Activated naive CD8-positive, alpha-beta T cell treated with anti-CD3 and anti-CD28 coated beads, Interleukin-2, amount 10 ng/mL, durations not matched to agents 7 days and 5 days (primary cell): ENCODE measurements around the gene TMCC2. TPM values are rescaled to one million over a fixed set of nuclear protein-coding genes. Genes with fewer than 3 reads are reported as not detected.

ENCODE experiments used
- ATAC-seq: fragments of 150-1000 bp; cut with Tn5 transposase; one replicate; pipeline ENCODE4 v1.10.0; 2021; ENCODE audit warnings: low read depth, moderate library complexity
- POLR2A ChIA-PET: fragments of 350-600 bp; sonication (Branson Sonifier 250); formaldehyde crosslinking; loops from one replicate; lab custom pipeline; 2021; ENCODE audit warnings: antibody characterized with exemption; lab: Charles Lee
- DNase-seq: peaks from one replicate; pipeline ENCODE4 v3.0.0; 2021
- H3K27ac Mint-ChIP-seq: one replicate; pipeline ENCODE4 v1.8.0; 2022; ENCODE audit warnings: mild to moderate bottlenecking, mixed read lengths
- H3K27me3 Mint-ChIP-seq: one replicate; pipeline ENCODE4 v1.8.0; 2022; ENCODE audit warnings: mild to moderate bottlenecking, moderate library complexity, mixed read lengths
- H3K36me3 Mint-ChIP-seq: one replicate; pipeline ENCODE4 v1.8.0; 2021; ENCODE audit warnings: mild to moderate bottlenecking, mixed read lengths
- H3K4me1 Mint-ChIP-seq: one replicate; pipeline ENCODE4 v1.8.0; 2021; ENCODE audit warnings: mixed read lengths
- H3K4me3 Mint-ChIP-seq: one replicate; pipeline ENCODE4 v1.8.0; 2022; ENCODE audit warnings: mild to moderate bottlenecking, moderate library complexity, mixed read lengths
- H3K9me3 Mint-ChIP-seq: one replicate; pipeline ENCODE4 v1.8.0; 2021; ENCODE audit warnings: mixed read lengths
- total RNA-seq, 2 experiments: library from RNA; stranded (reverse); gene quantifications; one replicate each; pipeline ENCODE4 v1.2.3, GENCODE V29; 2021

Gene TMCC2
- total RNA-seq, 2 experiments from 2014 or later = 3.4 to 4.4 TPM

- POLR2A ChIA-PET = interaction anchor here (1.7 to 3.3 kb wide), 3 partner anchors 12 to 37 kb away, joined by 4 to 79 read pairs (median 8); no protein-coding TSS in a partner anchor
- H3K4me1 Mint-ChIP-seq = peaks cover 55% of the 10 kb centered on the region
- H3K27ac Mint-ChIP-seq = peak overlapping the region; percentile 83
- H3K36me3 Mint-ChIP-seq = peaks cover 7% of the 10 kb centered on the region
- peak overlapping the region; percentile 5 for H3K4me3 Mint-ChIP-seq
- H3K27me3 Mint-ChIP-seq = no peaks in the 10 kb centered on the region
- H3K9me3 Mint-ChIP-seq = no peaks in the 10 kb centered on the region
- ATAC-seq (no peak), DNase-seq (no peak)
These were observed 87.4 kb downstream of the TMCC2 start for GRCh38 chr1:205315008-205315618.

DNA sequence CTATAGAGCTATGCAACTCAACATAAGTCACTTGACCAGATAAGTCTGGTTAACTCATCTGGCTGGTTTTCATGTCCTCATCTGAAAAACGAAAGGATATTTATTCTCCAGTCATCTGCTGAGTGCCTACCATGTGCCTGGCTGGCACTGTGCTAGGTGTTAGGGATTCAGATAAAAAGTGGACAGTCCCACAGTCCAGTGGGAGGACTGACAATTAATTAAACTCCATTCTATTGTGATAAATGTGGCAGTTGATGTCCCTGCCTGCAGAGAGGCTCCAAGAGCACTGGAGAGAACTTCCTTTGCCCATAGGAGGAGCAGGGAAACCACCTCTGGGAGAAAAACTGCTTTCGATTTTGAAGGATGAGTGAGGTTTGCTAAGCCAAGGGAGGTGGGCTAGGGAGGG is 88.4 kb downstream of the TMCC2 start:
- DNase-seq (no peak), ATAC-seq (no peak)
- H3K27ac Mint-ChIP-seq = peak overlapping the region; percentile 11
- POLR2A ChIA-PET = interaction anchor here (2.0 to 3.3 kb wide), 2 partner anchors 29 to 38 kb away, joined by 4 to 79 read pairs; no protein-coding TSS in a partner anchor
- no peaks in the 10 kb centered on the region for H3K27me3 Mint-ChIP-seq
- H3K36me3 Mint-ChIP-seq = no peaks in the 10 kb centered on the region
- peak overlapping the region; percentile 46 for H3K4me3 Mint-ChIP-seq
- peaks cover 61% of the 10 kb centered on the region for H3K4me1 Mint-ChIP-seq
- H3K9me3 Mint-ChIP-seq = no peaks in the 10 kb centered on the region

GRCh38 chr1:205317311-205317917 is 89.7 kb downstream of the TMCC2 start:
- H3K36me3 Mint-ChIP-seq = no peaks in the 10 kb centered on the region
- DNase-seq (no peak), ATAC-seq (no peak)
- H3K4me3 Mint-ChIP-seq = peak overlapping the region; percentile 7
- H3K4me1 Mint-ChIP-seq = peaks cover 63% of the 10 kb centered on the region
- peaks cover 6% of the 10 kb centered on the region for H3K27me3 Mint-ChIP-seq
- POLR2A ChIA-PET = interaction anchor here (1.1 to 9.4 kb wide), 2 partner anchors 14 to 31 kb away, joined by 3 to 170 read pairs; no protein-coding TSS in a partner anchor
- no peaks in the 10 kb centered on the region for H3K9me3 Mint-ChIP-seq
- H3K27ac Mint-ChIP-seq = peak overlapping the region; percentile 52

- Mint-ChIP-seq H3K4me3 (peak overlapping the region; percentile 50), H3K4me1 (peaks cover 55% of the 10 kb centered on the region), H3K27ac (peak overlapping the region; percentile 65), H3K36me3 (no peaks in the 10 kb centered on the region), H3K9me3 (no peaks in the 10 kb centered on the region), H3K27me3 (peaks cover 10% of the 10 kb centered on the region)
- DNase-seq (no peak), ATAC-seq (no peak)
- POLR2A ChIA-PET = interaction anchor here (1.6 to 9.4 kb wide), 3 partner anchors 32 to 45 kb away, joined by 6 to 170 read pairs (median 12); no protein-coding TSS in a partner anchor
These were observed 90.7 kb downstream of the TMCC2 start for GRCh38 chr1:205318231-205318991.

GRCh38 chr1:205319081-205320018 is 91.6 kb downstream of the TMCC2 start:
- no peaks in the 10 kb centered on the region for H3K36me3 Mint-ChIP-seq
- peak overlapping the region; percentile 87 for H3K4me3 Mint-ChIP-seq
- H3K4me1 Mint-ChIP-seq = peaks cover 50% of the 10 kb centered on the region
- POLR2A ChIA-PET = interaction anchor here (1.6 to 9.4 kb wide), 3 partner anchors 33 to 46 kb away, joined by 6 to 170 read pairs (median 12); no protein-coding TSS in a partner anchor
- ATAC-seq = peak; percentile 29
- H3K27me3 Mint-ChIP-seq = peaks cover 17% of the 10 kb centered on the region
- H3K27ac Mint-ChIP-seq = peak overlapping the region; percentile 77
- peak; percentile 43 for DNase-seq
- no peaks in the 10 kb centered on the region for H3K9me3 Mint-ChIP-seq

DNA sequence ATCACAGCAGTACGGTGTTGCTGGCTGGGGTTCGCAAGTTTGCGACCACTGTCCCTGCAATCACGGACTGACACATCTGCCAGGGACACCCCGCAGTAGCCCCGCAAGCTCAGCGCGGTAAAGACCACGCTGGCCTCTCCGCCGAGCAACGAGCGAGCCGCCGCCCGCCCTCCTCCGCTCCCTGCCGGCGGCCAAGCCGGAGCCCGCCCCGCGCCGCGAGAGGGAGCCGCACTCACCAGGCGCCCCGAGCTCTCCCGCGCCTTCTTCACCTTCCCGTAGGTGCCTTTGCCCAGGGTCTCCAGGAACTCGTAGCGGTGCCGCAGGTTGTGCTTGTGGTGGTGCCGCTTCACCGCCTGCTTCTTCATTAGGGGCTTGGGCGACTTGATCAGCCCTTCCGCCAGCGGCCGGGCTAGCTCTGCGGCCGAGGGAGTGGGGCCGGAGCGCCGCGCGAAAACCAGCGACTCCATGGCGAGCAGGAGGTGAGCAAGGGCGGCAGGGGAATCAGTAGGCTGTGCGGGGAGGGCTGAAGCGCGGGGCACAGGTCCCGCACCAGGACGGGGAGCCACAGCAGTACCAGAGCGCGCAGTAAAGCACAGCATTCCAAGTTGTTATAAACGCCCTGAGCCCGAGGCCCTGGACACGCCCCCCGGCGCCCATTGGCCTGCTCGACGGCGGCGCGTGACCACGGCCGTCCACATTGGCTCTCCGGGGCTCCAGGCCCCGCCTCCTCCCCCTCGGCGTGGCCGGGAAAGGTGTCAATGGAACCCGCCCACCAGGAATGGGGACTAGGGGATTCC is 93.6 kb downstream of the TMCC2 start, which contains the start of gene NUAK2:
TSS of gene NUAK2 (minus strand) at position 584 of the 797 bp plus-strand sequence. CDS start at position 467, 117 bp downstream.
- POLR2A ChIA-PET = interaction anchor here (0.8 to 9.4 kb wide), 4 partner anchors 35 to 47 kb away, joined by 3 to 170 read pairs (median 16); no protein-coding TSS in a partner anchor
- Mint-ChIP-seq H3K27ac (peak within 1 kb of the TSS; percentile 77), H3K9me3 (no peaks in the 10 kb centered on the region), H3K36me3 (no peaks in the 10 kb centered on the region), H3K27me3 (peaks cover 24% of the 10 kb centered on the region), H3K4me3 (peak within 1 kb of the TSS; percentile 87), H3K4me1 (peaks cover 40% of the 10 kb centered on the region)
- DNase-seq (peak; percentile 82), ATAC-seq (peak; percentile 79)

DNA sequence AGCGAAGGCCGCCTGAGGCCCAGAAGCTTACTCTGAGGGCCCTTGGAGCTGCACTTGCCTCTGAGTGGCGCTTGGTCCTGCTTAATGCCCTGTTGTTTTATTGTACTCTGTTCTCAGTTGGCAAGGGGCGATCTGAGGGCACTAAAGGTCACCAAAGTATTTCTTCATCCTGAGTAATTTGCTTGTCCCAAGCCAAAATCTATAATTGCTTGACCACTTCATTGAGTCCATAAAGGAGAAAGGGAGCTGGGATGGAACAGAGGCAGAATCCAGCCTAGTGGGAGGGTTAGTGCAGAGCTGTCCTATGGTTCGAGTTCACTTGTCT is 94.2 kb downstream of the TMCC2 start:
- DNase-seq = no peak
- no peak overlapping the region for H3K27ac Mint-ChIP-seq
- peak overlapping the region; percentile 87 for H3K4me3 Mint-ChIP-seq
- no peaks in the 10 kb centered on the region for H3K9me3 Mint-ChIP-seq
- ATAC-seq = peak; percentile 34
- peaks cover 28% of the 10 kb centered on the region for H3K27me3 Mint-ChIP-seq
- peaks cover 35% of the 10 kb centered on the region for H3K4me1 Mint-ChIP-seq
- H3K36me3 Mint-ChIP-seq = no peaks in the 10 kb centered on the region
- POLR2A ChIA-PET = interaction anchor here (0.8 to 9.4 kb wide), 4 partner anchors 36 to 47 kb away, joined by 3 to 170 read pairs (median 16); no protein-coding TSS in a partner anchor

Other genes with a start within 250 kb of the TMCC2 start
- gene CNTN2, start 184.7 kb upstream of the TMCC2 start, total RNA-seq = not detected
- 1 to 10 TPM; 3.9 to 4.0 TPM for gene TMEM81, start 143.5 kb upstream of the TMCC2 start, total RNA-seq
- gene RBBP5, start 106.0 kb upstream of the TMCC2 start, total RNA-seq = 10 to 100 TPM; 22.3 to 25.5 TPM
- gene DSTYK, start 16.2 kb upstream of the TMCC2 start, total RNA-seq = 10 to 100 TPM; 13.2 to 13.3 TPM
- 10 to 100 TPM; 13.0 to 14.7 TPM for gene NUAK2, start 93.8 kb downstream of the TMCC2 start, total RNA-seq
- not detected for gene KLHDC8A, start 129.0 kb downstream of the TMCC2 start, total RNA-seq
- 1 to 10 TPM in 1 of 2 experiments, under 1 TPM in 1; 0.97 to 1.1 TPM for gene LEMD1, start 194.1 kb downstream of the TMCC2 start, total RNA-seq
- gene BLACAT1, start 228.1 kb downstream of the TMCC2 start, total RNA-seq = under 1 TPM; 0.51 to 0.83 TPM